Measurements from ENCODE around the gene OST4. TPM values are rescaled to one million over a fixed set of nuclear protein-coding genes. Genes with fewer than 3 reads are reported as not detected.

OST4 gene
- total RNA-seq, 4 donors from 2014 or later, result 221 to 396 (median 282) TPM

DNA sequence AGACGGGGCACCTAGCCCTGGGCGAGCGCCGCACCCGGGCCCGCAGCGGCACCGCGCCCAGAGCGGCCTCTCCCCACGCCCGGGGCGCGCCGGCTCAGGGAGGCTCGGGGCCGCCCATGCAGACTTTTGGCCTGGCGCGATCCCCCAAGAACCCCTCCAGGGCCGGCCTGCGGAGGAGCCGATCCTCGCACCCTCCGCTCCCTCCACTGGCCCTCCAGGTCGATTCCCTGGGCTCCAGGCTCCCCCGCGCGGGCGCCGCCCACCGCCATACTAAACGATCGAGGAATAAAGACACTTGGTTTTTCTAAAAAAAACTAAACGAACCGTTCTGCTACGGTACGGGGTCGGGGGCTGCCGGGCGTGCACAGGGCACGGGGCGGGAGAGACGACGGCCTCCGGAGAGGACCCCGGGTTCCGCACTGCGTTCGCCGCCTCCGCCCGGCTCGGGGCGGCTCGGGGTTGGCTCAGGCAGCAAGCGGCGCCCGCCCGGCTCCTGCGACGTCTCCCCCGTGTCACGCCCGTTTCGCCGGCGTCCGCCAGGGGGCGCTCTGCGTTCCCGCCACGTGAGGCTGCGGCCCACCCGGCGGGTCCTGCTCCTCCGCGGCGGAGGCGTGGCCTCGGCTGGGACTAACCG, 14.8 kb upstream of the OST4 start:
- ATAC-seq (ENCODE audit: low FRiP score), result peak; percentile 94
- TF ChIP-seq, protein P1, sequence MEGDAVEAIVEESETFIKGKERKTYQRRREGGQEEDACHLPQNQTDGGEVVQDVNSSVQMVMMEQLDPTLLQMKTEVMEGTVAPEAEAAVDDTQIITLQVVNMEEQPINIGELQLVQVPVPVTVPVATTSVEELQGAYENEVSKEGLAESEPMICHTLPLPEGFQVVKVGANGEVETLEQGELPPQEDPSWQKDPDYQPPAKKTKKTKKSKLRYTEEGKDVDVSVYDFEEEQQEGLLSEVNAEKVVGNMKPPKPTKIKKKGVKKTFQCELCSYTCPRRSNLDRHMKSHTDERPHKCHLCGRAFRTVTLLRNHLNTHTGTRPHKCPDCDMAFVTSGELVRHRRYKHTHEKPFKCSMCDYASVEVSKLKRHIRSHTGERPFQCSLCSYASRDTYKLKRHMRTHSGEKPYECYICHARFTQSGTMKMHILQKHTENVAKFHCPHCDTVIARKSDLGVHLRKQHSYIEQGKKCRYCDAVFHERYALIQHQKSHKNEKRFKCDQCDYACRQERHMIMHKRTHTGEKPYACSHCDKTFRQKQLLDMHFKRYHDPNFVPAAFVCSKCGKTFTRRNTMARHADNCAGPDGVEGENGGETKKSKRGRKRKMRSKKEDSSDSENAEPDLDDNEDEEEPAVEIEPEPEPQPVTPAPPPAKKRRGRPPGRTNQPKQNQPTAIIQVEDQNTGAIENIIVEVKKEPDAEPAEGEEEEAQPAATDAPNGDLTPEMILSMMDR (IDR thresholded peaks at IDR 0.05), result peak in 2 of 3 donors; percentile 51 to 83
- peak; percentile 91 for DNase-seq (ENCODE audit: low spot score)

GRCh38 chr2:27085673-27086089, 14.2 kb upstream of the OST4 start:
- peak; percentile 39 for ATAC-seq (ENCODE audit: low FRiP score)

GRCh38 chr2:27085062-27085672, 13.7 kb upstream of the OST4 start:
- TF ChIP-seq, protein P1 (IDR thresholded peaks at IDR 0.05), result no peak
- no peak for DNase-seq (ENCODE audit: low spot score)
- ATAC-seq (ENCODE audit: low FRiP score), result no peak

More at GRCh38 chr2:27085673-27086089, 14.2 kb upstream of the OST4 start:
- peak; percentile 32 for DNase-seq (ENCODE audit: low spot score)
- TF ChIP-seq, protein P1 (IDR thresholded peaks at IDR 0.05), result no peak

- TF ChIP-seq, protein P1 (IDR thresholded peaks at IDR 0.05), result no peak
- DNase-seq (ENCODE audit: low spot score) (no peak), ATAC-seq (ENCODE audit: low FRiP score) (no peak)
These were observed 13.0 kb upstream of the OST4 start for GRCh38 chr2:27084297-27085061.

DNA sequence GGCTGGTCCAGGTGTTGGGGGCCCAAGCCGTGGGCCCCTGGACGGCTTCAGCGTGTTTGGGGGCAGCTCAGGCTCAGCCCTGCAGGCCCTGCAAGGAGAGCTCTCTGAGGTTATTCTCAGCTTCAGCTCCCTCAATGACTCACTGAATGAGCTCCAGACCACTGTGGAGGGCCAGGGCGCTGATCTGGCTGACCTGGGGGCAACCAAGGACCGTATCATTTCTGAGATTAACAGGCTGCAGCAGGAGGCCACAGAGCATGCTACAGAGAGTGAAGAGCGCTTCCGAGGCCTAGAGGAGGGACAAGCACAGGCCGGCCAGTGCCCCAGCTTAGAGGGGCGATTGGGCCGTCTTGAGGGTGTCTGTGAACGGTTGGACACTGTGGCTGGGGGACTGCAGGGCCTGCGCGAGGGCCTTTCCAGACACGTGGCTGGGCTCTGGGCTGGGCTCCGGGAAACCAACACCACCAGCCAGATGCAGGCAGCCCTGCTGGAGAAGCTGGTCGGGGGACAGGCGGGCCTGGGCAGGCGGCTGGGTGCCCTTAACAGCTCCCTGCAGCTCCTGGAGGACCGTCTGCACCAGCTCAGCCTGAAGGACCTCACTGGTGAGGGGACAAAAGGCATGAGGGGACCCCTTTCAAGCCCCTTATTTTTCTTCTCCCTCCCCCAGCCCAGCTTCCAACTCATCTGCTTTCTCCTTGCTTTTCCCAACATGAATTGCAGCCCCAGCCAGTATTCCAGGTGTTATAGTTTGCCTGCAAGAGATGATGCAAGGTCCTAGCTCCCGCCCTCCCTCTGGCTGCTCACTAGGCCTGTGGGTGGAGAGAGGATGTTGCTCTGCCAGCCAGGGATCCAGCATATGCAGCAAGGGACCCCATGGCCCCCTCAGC, 12.2 kb upstream of the OST4 start:
- DNase-seq (ENCODE audit: low spot score) (no peak), ATAC-seq (ENCODE audit: low FRiP score) (no peak)
- TF ChIP-seq, protein P1 (IDR thresholded peaks at IDR 0.05), result no peak

DNA sequence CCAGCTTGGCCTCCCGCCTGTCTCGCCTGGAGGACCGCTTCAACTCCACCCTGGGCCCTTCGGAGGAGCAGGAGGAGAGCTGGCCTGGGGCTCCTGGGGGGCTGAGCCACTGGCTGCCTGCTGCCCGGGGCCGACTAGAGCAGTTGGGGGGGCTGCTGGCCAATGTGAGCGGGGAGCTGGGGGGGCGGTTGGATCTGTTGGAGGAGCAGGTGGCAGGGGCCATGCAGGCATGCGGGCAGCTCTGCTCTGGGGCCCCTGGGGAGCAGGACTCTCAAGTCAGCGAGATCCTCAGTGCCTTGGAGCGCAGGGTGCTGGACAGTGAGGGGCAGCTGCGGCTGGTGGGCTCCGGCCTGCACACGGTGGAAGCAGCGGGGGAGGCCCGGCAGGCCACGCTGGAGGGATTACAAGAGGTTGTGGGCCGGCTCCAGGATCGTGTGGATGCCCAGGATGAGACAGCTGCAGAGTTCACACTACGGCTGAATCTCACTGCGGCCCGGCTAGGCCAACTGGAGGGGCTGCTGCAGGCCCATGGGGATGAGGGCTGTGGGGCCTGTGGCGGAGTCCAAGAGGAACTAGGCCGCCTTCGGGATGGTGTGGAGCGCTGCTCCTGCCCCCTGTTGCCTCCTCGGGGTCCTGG, 11.4 kb upstream of the OST4 start:
- TF ChIP-seq, protein P1 (IDR thresholded peaks at IDR 0.05), result no peak
- no peak for DNase-seq (ENCODE audit: low spot score)

More for the DNA sequence above, 11.4 kb upstream of the OST4 start:
- no peak for ATAC-seq (ENCODE audit: low FRiP score)
